ENCODE data around the gene CKLF.
A peak's percentile ranks its signal among the peaks of the same experiment; 100 is the strongest.
"Not testable (repeated sequence)": the region's sequence is repeated elsewhere in the genome, so short reads cannot be mapped to it uniquely, and the experiment has no call there.

Gene CKLF

GRCh38 chr16:66561381-66562080, 9.2 kb downstream of the CKLF start:
- DNase-seq (ENCODE audit: low spot score): no peak
- TF ChIP-seq, protein P1, sequence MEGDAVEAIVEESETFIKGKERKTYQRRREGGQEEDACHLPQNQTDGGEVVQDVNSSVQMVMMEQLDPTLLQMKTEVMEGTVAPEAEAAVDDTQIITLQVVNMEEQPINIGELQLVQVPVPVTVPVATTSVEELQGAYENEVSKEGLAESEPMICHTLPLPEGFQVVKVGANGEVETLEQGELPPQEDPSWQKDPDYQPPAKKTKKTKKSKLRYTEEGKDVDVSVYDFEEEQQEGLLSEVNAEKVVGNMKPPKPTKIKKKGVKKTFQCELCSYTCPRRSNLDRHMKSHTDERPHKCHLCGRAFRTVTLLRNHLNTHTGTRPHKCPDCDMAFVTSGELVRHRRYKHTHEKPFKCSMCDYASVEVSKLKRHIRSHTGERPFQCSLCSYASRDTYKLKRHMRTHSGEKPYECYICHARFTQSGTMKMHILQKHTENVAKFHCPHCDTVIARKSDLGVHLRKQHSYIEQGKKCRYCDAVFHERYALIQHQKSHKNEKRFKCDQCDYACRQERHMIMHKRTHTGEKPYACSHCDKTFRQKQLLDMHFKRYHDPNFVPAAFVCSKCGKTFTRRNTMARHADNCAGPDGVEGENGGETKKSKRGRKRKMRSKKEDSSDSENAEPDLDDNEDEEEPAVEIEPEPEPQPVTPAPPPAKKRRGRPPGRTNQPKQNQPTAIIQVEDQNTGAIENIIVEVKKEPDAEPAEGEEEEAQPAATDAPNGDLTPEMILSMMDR (IDR thresholded peaks at IDR 0.05; ENCODE audit: extremely low read depth, insufficient read depth, missing control alignments): no peak
- in situ Hi-C loops (cut with MboI; ENCODE audit: low pct_unique_long_range_greater_than_20kb, low sequenced_read_pairs, unreplicated experiment): no loop called here

DNA sequence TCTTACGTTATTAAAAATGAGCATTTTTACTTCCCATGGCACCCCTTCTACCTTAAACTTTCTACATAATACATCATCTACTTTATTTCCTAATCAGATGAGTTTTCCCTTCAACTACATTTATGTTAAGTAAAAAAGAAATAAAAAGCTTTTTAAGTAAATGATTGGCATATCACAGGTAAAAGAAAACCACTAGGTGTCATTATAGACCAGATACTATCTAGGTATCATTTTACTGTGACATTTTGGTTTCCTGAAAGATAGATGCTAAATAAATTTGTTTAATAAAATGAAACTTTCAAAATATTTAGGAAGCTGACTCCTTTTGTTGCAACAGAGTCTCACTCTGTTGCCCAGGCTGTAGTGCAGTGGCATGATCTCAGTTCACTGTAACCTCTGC, 10.0 kb downstream of the CKLF start:
- no peak for DNase-seq (ENCODE audit: low spot score)
- in situ Hi-C loops (cut with MboI; ENCODE audit: low pct_unique_long_range_greater_than_20kb, low sequenced_read_pairs, unreplicated experiment): no loop called here
- TF ChIP-seq, protein P1 (IDR thresholded peaks at IDR 0.05; ENCODE audit: extremely low read depth, insufficient read depth, missing control alignments): peak; percentile 32

DNA sequence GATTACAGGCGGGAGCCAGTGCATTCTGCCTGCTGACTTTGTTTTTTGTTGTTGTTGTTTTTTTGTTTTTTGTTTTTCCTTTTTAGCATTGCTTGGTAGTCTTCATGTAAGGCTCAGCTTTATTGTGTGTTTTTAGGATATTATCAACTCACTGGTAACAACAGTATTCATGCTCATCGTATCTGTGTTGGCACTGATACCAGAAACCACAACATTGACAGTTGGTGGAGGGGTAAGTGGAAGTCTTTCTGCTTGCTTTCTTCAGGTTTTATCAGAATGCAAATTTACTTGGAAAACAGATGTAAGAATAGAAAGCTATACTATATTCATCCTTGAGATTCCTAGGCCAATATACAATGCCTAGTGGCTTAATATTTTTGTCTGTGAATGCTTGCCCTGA, 10.6 kb downstream of the CKLF start:
- in situ Hi-C loops (cut with MboI; ENCODE audit: low pct_unique_long_range_greater_than_20kb, low sequenced_read_pairs, unreplicated experiment): no loop called here
- TF ChIP-seq, protein P1 (IDR thresholded peaks at IDR 0.05; ENCODE audit: extremely low read depth, insufficient read depth, missing control alignments): no peak
- no peak for DNase-seq (ENCODE audit: low spot score)

GRCh38 chr16:66563574-66564334, 11.4 kb downstream of the CKLF start:
- in situ Hi-C loops (cut with MboI; ENCODE audit: low pct_unique_long_range_greater_than_20kb, low sequenced_read_pairs, unreplicated experiment): no loop called here
- DNase-seq (ENCODE audit: low spot score): no peak
- TF ChIP-seq, protein P1 (IDR thresholded peaks at IDR 0.05; ENCODE audit: extremely low read depth, insufficient read depth, missing control alignments): no peak

GRCh38 chr16:66566051-66566901, 13.9 kb downstream of the CKLF start, which contains the start of gene CMTM1:
Gene CMTM1 (plus strand): TSS chr16:66566439. CDS start chr16:66566514, 75 bp downstream.
- TF ChIP-seq, protein P1 (IDR thresholded peaks at IDR 0.05; ENCODE audit: extremely low read depth, insufficient read depth, missing control alignments): no peak
- in situ Hi-C loops (cut with MboI; ENCODE audit: low pct_unique_long_range_greater_than_20kb, low sequenced_read_pairs, unreplicated experiment): no loop called here
- no peak for DNase-seq (ENCODE audit: low spot score)

DNA sequence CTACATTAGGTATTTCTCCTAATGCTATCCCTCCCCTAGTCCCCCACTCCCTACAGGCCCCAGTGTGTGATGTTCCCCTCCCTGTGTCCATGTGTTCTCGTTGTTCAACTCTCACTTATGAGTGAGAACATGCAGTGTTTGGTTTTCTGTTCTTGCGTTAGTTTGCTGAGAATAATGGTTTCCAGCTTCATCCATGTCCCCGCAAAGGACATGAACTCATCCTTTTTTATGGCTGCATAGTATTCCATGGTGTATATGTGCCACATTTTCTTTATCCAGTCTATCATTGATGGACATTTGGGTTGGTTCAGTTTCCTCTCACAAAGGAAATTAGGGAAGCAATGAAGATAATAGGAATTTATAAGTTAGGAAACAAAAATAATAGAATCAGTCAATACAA, 14.9 kb downstream of the CKLF start:
- DNase-seq (ENCODE audit: low spot score); in situ Hi-C loops (cut with MboI; ENCODE audit: low pct_unique_long_range_greater_than_20kb, low sequenced_read_pairs, unreplicated experiment): not testable (repeated sequence)
